Activated CD4-positive, alpha-beta T cell treated with anti-CD3 and anti-CD28 coated beads, Interleukin-2, amount 10 ng/mL, durations not matched to agents 7 days and 5 days (primary cell): ENCODE data around the gene ACTN2. TPM values are rescaled to one million over a fixed set of nuclear protein-coding genes. Genes with fewer than 3 reads are reported as not detected.

ENCODE experiments used
- CTCF ChIA-PET: fragments of 350-600 bp; sonication (Branson Sonifier 250); formaldehyde crosslinking; loops from one replicate; lab custom pipeline; 2021; ENCODE audit warnings: antibody characterized with exemption; lab: Charles Lee
- POLR2A ChIA-PET: fragments of 350-600 bp; sonication (Branson Sonifier 250); formaldehyde crosslinking; loops from one replicate; lab custom pipeline; 2021; ENCODE audit warnings: antibody characterized with exemption; lab: Charles Lee
- DNase-seq: peaks from one replicate; pipeline ENCODE4 v3.0.0-alpha.2; 2020
- H3K27ac Mint-ChIP-seq: one replicate; pipeline ENCODE4 v1.8.0; 2021; ENCODE audit warnings: mild to moderate bottlenecking, moderate library complexity, mixed read lengths
- H3K27me3 Mint-ChIP-seq: one replicate; pipeline ENCODE4 v1.8.0; 2021; ENCODE audit warnings: mixed read lengths
- H3K36me3 Mint-ChIP-seq: one replicate; pipeline ENCODE4 v1.8.0; 2021; ENCODE audit warnings: low read depth, mixed read lengths
- H3K4me1 Mint-ChIP-seq: one replicate; pipeline ENCODE4 v1.8.0; 2021; ENCODE audit warnings: mixed read lengths
- H3K4me3 Mint-ChIP-seq: one replicate; pipeline ENCODE4 v1.8.0; 2021; ENCODE audit warnings: mild to moderate bottlenecking, moderate library complexity, mixed read lengths
- H3K9me3 Mint-ChIP-seq: one replicate; pipeline ENCODE4 v1.8.0; 2021; ENCODE audit warnings: mixed read lengths
- total RNA-seq, 2 experiments: library from RNA; stranded (reverse); gene quantifications; one replicate each; pipeline ENCODE4 v1.2.3, GENCODE V29; 2021

Gene ACTN2
- total RNA-seq, 2 experiments from 2014 or later, result not detected

- POLR2A ChIA-PET, result no interaction called here
- DNase-seq, result no peak
- Mint-ChIP-seq H3K4me1 (no peaks in the 10 kb centered on the region), H3K36me3 (no peaks in the 10 kb centered on the region), H3K9me3 (no peaks in the 10 kb centered on the region), H3K27ac (no peak overlapping the region), H3K27me3 (peaks cover 14% of the 10 kb centered on the region), H3K4me3 (no peak overlapping the region)
- CTCF ChIA-PET, result no interaction called here
Observed at GRCh38 chr1:236700903-236701302, 14.6 kb downstream of the ACTN2 start.

DNA sequence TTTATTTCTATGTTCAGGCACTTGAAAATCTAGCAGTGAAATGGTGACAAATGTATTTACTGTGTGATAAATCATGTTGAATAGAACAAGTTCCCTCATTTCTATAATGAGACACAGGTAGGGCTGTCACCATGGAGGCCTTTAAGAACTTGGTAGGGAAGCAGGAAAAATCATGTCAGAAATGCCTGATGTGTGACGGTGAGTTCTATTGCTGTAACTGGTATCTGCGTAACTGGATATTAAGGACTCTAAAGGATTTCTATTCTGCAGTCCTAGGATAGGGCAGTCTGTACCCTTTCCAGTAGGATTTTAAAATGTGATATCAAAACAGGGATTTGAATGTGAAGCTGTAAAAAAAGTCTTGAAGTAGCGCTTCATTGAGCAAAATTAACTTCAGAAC lies 15.5 kb downstream of the ACTN2 start:
- H3K27me3 Mint-ChIP-seq, result peaks cover 14% of the 10 kb centered on the region
- ChIA-PET CTCF (no interaction called here), POLR2A (no interaction called here)
- no peaks in the 10 kb centered on the region for H3K36me3 Mint-ChIP-seq
- no peak for DNase-seq
- no peak overlapping the region for H3K27ac Mint-ChIP-seq
- H3K9me3 Mint-ChIP-seq, result no peaks in the 10 kb centered on the region
- H3K4me1 Mint-ChIP-seq, result no peaks in the 10 kb centered on the region
- H3K4me3 Mint-ChIP-seq, result no peak overlapping the region

- Mint-ChIP-seq H3K36me3 (no peaks in the 10 kb centered on the region), H3K4me1 (no peaks in the 10 kb centered on the region), H3K27ac (no peak overlapping the region), H3K4me3 (no peak overlapping the region), H3K9me3 (no peaks in the 10 kb centered on the region), H3K27me3 (peaks cover 10% of the 10 kb centered on the region)
- DNase-seq, result no peak
- ChIA-PET POLR2A (no interaction called here), CTCF (no interaction called here)
Observed at GRCh38 chr1:236702791-236703394, 16.6 kb downstream of the ACTN2 start.

- Mint-ChIP-seq H3K36me3 (no peaks in the 10 kb centered on the region), H3K4me1 (no peaks in the 10 kb centered on the region), H3K27me3 (no peaks in the 10 kb centered on the region), H3K27ac (no peak overlapping the region), H3K4me3 (no peak overlapping the region), H3K9me3 (no peaks in the 10 kb centered on the region)
- POLR2A ChIA-PET, result no interaction called here
- no peak for DNase-seq
- CTCF ChIA-PET, result no interaction called here
Observed at GRCh38 chr1:236705771-236706170, 19.5 kb downstream of the ACTN2 start.

GRCh38 chr1:236706183-236706582 lies 19.9 kb downstream of the ACTN2 start:
- CTCF ChIA-PET, result no interaction called here
- POLR2A ChIA-PET, result no interaction called here
- H3K9me3 Mint-ChIP-seq, result no peaks in the 10 kb centered on the region
- no peaks in the 10 kb centered on the region for H3K4me1 Mint-ChIP-seq
- no peak for DNase-seq
- no peak overlapping the region for H3K27ac Mint-ChIP-seq
- no peaks in the 10 kb centered on the region for H3K36me3 Mint-ChIP-seq
- no peaks in the 10 kb centered on the region for H3K27me3 Mint-ChIP-seq
- no peak overlapping the region for H3K4me3 Mint-ChIP-seq

DNA sequence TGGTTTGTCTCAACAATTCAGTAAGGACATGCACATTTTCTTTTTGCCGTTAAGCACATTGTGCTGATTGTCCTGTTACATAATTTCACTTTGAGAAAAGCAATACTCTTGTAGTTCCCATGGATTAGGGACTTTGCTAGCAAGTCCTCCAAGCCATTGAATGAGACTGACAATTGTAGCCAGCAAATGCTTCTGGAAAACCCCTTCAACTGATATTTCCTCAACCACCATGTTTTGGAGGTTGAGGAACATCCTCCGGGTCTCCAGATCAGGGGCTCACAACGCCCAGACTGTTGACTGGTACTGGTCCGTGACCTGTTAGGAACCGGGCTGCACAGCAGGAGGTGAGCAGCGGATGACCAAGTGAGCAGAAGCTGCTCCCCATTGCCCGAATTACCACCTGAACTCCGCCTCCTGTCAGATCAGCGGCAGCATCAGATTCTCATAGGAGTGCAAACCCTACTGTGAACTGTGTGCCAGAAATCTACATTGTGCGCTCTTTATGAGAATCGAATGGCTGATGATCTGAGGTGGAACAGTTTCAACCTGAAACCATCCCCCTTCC lies 24.1 kb downstream of the ACTN2 start:
- no peak overlapping the region for H3K27ac Mint-ChIP-seq
- CTCF ChIA-PET, result no interaction called here
- POLR2A ChIA-PET, result no interaction called here

GRCh38 chr1:236716160-236716559 lies 29.9 kb downstream of the ACTN2 start:
- POLR2A ChIA-PET, result no interaction called here
- peaks cover 10% of the 10 kb centered on the region for H3K27me3 Mint-ChIP-seq
- DNase-seq, result no peak
- no peaks in the 10 kb centered on the region for H3K36me3 Mint-ChIP-seq
- CTCF ChIA-PET, result interaction anchor here (0.6 to 0.7 kb wide), 2 partner anchors 86 to 323 kb away, joined by 3 to 4 read pairs; no protein-coding TSS in a partner anchor
- no peak overlapping the region for H3K4me3 Mint-ChIP-seq
- no peaks in the 10 kb centered on the region for H3K9me3 Mint-ChIP-seq
- H3K27ac Mint-ChIP-seq, result no peak overlapping the region
- H3K4me1 Mint-ChIP-seq, result no peaks in the 10 kb centered on the region

More for the DNA sequence above, 24.1 kb downstream of the ACTN2 start:
- peaks cover 10% of the 10 kb centered on the region for H3K27me3 Mint-ChIP-seq
- H3K4me1 Mint-ChIP-seq, result no peaks in the 10 kb centered on the region
- DNase-seq, result no peak
- H3K4me3 Mint-ChIP-seq, result no peak overlapping the region
- no peaks in the 10 kb centered on the region for H3K9me3 Mint-ChIP-seq
- no peaks in the 10 kb centered on the region for H3K36me3 Mint-ChIP-seq

- Mint-ChIP-seq H3K4me3 (no peak overlapping the region), H3K27me3 (peaks cover 4% of the 10 kb centered on the region), H3K4me1 (no peaks in the 10 kb centered on the region), H3K36me3 (no peaks in the 10 kb centered on the region), H3K9me3 (no peaks in the 10 kb centered on the region), H3K27ac (no peak overlapping the region)
- ChIA-PET POLR2A (no interaction called here), CTCF (no interaction called here)
- no peak for DNase-seq
Observed at GRCh38 chr1:236717811-236718210, 31.5 kb downstream of the ACTN2 start.

DNA sequence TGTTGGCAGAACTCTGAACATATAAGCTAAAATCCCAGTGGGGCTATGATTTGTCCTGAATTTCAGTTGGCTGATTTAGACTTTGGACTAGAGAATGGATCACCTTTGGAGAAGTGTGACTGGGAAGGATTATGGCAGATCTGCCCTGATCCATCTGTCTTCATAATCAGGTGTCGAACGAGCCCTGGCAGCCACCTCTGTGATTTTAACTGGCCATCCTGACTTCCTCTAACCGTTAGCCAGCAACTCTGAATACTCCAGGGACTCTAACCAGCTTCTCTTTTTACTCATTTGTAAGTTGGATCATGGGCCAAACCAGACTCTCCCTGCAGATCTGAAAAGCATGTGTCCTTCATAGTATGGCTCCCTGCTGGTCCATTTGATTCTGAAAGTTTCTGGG lies 32.0 kb downstream of the ACTN2 start:
- ChIA-PET CTCF (no interaction called here), POLR2A (no interaction called here)
- Mint-ChIP-seq H3K27me3 (peaks cover 1% of the 10 kb centered on the region), H3K4me1 (no peaks in the 10 kb centered on the region), H3K4me3 (no peak overlapping the region), H3K9me3 (no peaks in the 10 kb centered on the region), H3K36me3 (no peaks in the 10 kb centered on the region), H3K27ac (no peak overlapping the region)
- no peak for DNase-seq

DNA sequence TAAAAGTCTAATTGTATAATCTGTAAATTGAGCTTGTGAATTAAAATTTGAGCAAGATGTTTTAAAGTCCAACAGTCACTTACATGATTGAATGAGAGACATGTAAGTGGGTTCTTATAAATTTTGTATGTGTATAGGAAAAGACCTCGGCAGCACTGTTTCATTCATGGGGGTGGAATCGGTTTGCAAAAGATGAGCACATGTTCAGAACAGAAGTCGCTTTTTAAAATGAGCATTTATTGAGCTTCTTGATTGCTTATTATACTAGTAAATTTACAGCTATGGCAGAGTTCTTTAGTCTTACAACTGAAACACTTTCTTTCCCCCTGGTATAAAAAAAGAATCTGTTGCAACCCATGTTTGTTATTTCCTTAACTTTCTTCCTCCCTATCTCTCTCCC lies 33.9 kb downstream of the ACTN2 start:
- Mint-ChIP-seq H3K36me3 (no peaks in the 10 kb centered on the region), H3K4me3 (no peak overlapping the region), H3K9me3 (no peaks in the 10 kb centered on the region), H3K27me3 (no peaks in the 10 kb centered on the region), H3K4me1 (no peaks in the 10 kb centered on the region), H3K27ac (no peak overlapping the region)
- ChIA-PET POLR2A (no interaction called here), CTCF (interaction anchor here (1.8 kb wide), 1 partner anchor 39 kb away, joined by 4 read pairs; no protein-coding TSS in a partner anchor)
- no peak for DNase-seq

DNA sequence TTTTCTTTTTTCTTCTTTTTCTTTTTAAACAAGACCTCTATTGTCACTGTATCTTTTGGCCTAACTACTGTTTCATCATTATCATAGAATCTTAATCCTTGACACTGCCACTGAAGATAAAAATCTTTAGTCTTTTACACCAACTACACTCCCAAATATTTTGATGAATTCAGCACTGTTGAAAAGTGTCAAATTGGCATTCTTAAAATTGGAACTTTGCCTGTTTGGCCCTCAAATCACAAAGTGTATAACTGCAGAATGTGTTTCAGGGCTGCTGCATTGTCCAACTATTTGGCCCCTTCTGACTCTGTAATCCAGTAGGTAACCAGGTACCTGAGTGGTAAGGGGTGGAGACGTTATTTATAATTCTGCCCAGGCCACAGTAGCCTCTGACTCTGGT lies 34.3 kb downstream of the ACTN2 start:
- no peaks in the 10 kb centered on the region for H3K36me3 Mint-ChIP-seq
- DNase-seq, result no peak
- no peaks in the 10 kb centered on the region for H3K9me3 Mint-ChIP-seq
- H3K4me3 Mint-ChIP-seq, result no peak overlapping the region
- no peaks in the 10 kb centered on the region for H3K4me1 Mint-ChIP-seq
- no peaks in the 10 kb centered on the region for H3K27me3 Mint-ChIP-seq
- no peak overlapping the region for H3K27ac Mint-ChIP-seq
- ChIA-PET CTCF (interaction anchor here (1.8 kb wide), 1 partner anchor 39 kb away, joined by 4 read pairs; no protein-coding TSS in a partner anchor), POLR2A (no interaction called here)

DNA sequence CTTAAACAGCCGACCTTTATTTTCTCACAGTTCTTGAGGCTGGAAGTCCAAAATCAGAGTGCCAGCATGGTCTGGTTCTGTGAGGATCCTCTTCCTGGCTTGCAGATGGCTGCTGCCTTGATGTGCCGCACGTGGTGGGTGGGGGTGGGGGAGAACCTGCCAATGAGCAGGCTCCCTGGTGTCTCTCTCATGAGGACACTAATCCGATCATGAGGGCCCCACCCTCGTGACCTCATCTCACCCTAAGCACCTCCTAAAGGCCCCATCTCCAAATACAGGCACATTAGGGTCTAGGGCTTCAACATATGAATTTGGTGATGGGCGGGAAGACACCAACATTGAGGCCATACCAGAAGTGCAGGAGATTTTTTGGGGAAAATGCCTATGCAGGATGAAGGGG lies 37.8 kb downstream of the ACTN2 start:
- ChIA-PET CTCF (no interaction called here), POLR2A (no interaction called here)
- Mint-ChIP-seq H3K4me3 (no peak overlapping the region), H3K9me3 (no peaks in the 10 kb centered on the region), H3K36me3 (no peaks in the 10 kb centered on the region), H3K27ac (no peak overlapping the region), H3K4me1 (no peaks in the 10 kb centered on the region), H3K27me3 (peaks cover 2% of the 10 kb centered on the region)
- no peak for DNase-seq

DNA sequence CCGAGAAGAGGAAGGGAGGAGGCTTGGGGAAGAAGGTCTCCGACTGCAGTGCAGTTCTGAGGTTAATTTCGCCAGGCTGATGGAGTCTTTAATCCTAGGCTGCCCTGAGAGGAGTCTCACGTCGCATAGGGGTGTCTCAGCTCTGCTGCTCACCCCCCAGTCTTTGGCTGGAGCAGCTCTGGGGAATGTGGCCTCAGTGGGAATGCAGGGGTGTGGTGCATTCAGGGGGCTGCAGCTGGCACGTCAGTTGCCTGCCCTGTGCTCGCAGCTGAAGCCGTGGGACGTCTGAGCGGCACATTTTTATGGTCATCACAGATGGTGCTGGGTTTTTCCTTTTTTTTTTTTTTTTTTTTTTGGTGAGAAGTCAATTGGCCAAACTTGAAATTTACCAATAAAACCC lies 38.2 kb downstream of the ACTN2 start:
- no peak overlapping the region for H3K4me3 Mint-ChIP-seq
- no peak for DNase-seq
- CTCF ChIA-PET, result no interaction called here
- H3K4me1 Mint-ChIP-seq, result no peaks in the 10 kb centered on the region
- H3K27ac Mint-ChIP-seq, result no peak overlapping the region
- H3K9me3 Mint-ChIP-seq, result no peaks in the 10 kb centered on the region
- no peaks in the 10 kb centered on the region for H3K36me3 Mint-ChIP-seq
- POLR2A ChIA-PET, result no interaction called here
- H3K27me3 Mint-ChIP-seq, result peaks cover 2% of the 10 kb centered on the region

GRCh38 chr1:236725668-236726067 lies 39.4 kb downstream of the ACTN2 start:
- Mint-ChIP-seq H3K27me3 (peaks cover 3% of the 10 kb centered on the region), H3K27ac (no peak overlapping the region), H3K4me1 (no peaks in the 10 kb centered on the region), H3K9me3 (no peaks in the 10 kb centered on the region), H3K36me3 (no peaks in the 10 kb centered on the region), H3K4me3 (no peak overlapping the region)
- DNase-seq, result no peak
- POLR2A ChIA-PET, result no interaction called here
- CTCF ChIA-PET, result no interaction called here
